ENCODE measurements around the gene CALHM2.
"Not testable (repeated sequence)": the region's sequence is repeated elsewhere in the genome, so short reads cannot be mapped to it uniquely, and the experiment has no call there.

The CALHM2 gene

GRCh38 chr10:103440416-103440815 is 11.8 kb downstream of the CALHM2 start:
- 94 to 98% methylated on average over 11 to 14 of the region's 14 CpGs for WGBS, 2 experiments (ENCODE audit: insufficient coverage in 2 of 2)
- H3K4me1 ChIP-seq (ENCODE audit: control insufficient read depth, insufficient read depth, low read length, poor library complexity, severe bottlenecking) = peaks cover 14% of the 10 kb centered on the region
- no peak overlapping the region for H3K27ac ChIP-seq (ENCODE audit: low read depth, low read length, severe bottlenecking)
- H3K36me3 ChIP-seq (ENCODE audit: control insufficient read depth, insufficient read depth, low read length) = peaks cover 96% of the 10 kb centered on the region
- no peak overlapping the region for H3K4me3 ChIP-seq (ENCODE audit: extremely low read depth, insufficient read depth, low read length, poor library complexity, severe bottlenecking)
- no peaks in the 10 kb centered on the region for H3K9me3 ChIP-seq (ENCODE audit: control insufficient read depth, low read length)

GRCh38 chr10:103439776-103440175 is 12.4 kb downstream of the CALHM2 start:
- no peak overlapping the region for H3K4me3 ChIP-seq (ENCODE audit: extremely low read depth, insufficient read depth, low read length, poor library complexity, severe bottlenecking)
- peaks cover 14% of the 10 kb centered on the region for H3K4me1 ChIP-seq (ENCODE audit: control insufficient read depth, insufficient read depth, low read length, poor library complexity, severe bottlenecking)
- H3K9me3 ChIP-seq (ENCODE audit: control insufficient read depth, low read length) = no peaks in the 10 kb centered on the region
- H3K36me3 ChIP-seq (ENCODE audit: control insufficient read depth, insufficient read depth, low read length) = peaks cover 93% of the 10 kb centered on the region
- 90% methylated on average over 3 of the region's 4 CpGs; no CpG with 5 or more reads in 1 of the 2 experiments for WGBS, 2 experiments (ENCODE audit: insufficient coverage in 2 of 2)
- no peak overlapping the region for H3K27ac ChIP-seq (ENCODE audit: low read depth, low read length, severe bottlenecking)

GRCh38 chr10:103433858-103434257 is 18.3 kb downstream of the CALHM2 start:
- H3K9me3 ChIP-seq (ENCODE audit: control insufficient read depth, low read length) = no peaks in the 10 kb centered on the region
- H3K36me3 ChIP-seq (ENCODE audit: control insufficient read depth, insufficient read depth, low read length) = peaks cover 92% of the 10 kb centered on the region
- no peak overlapping the region for H3K4me3 ChIP-seq (ENCODE audit: extremely low read depth, insufficient read depth, low read length, poor library complexity, severe bottlenecking)
- H3K27ac ChIP-seq (ENCODE audit: low read depth, low read length, severe bottlenecking) = no peak overlapping the region
- WGBS, 2 experiments (ENCODE audit: insufficient coverage in 2 of 2) = 100% methylated on average over 1 of the region's 2 CpGs; no CpG with 5 or more reads in 1 of the 2 experiments
- H3K4me1 ChIP-seq (ENCODE audit: control insufficient read depth, insufficient read depth, low read length, poor library complexity, severe bottlenecking) = no peaks in the 10 kb centered on the region

- H3K4me1 ChIP-seq (ENCODE audit: control insufficient read depth, insufficient read depth, low read length, poor library complexity, severe bottlenecking) = no peaks in the 10 kb centered on the region
- no peak overlapping the region for H3K27ac ChIP-seq (ENCODE audit: low read depth, low read length, severe bottlenecking)
- H3K4me3 ChIP-seq (ENCODE audit: extremely low read depth, insufficient read depth, low read length, poor library complexity, severe bottlenecking) = no peak overlapping the region
- H3K9me3 ChIP-seq (ENCODE audit: control insufficient read depth, low read length) = no peaks in the 10 kb centered on the region
- peaks cover 93% of the 10 kb centered on the region for H3K36me3 ChIP-seq (ENCODE audit: control insufficient read depth, insufficient read depth, low read length)
- WGBS, 2 experiments (ENCODE audit: insufficient coverage in 2 of 2) = 94 to 98% methylated on average over 8 of the region's 8 CpGs
Measured at GRCh38 chr10:103431902-103432301, 20.3 kb downstream of the CALHM2 start.

GRCh38 chr10:103429647-103430046 is 22.5 kb downstream of the CALHM2 start:
- H3K27ac ChIP-seq (ENCODE audit: low read depth, low read length, severe bottlenecking) = no peak overlapping the region
- H3K4me1 ChIP-seq (ENCODE audit: control insufficient read depth, insufficient read depth, low read length, poor library complexity, severe bottlenecking) = no peaks in the 10 kb centered on the region
- no peak overlapping the region for H3K4me3 ChIP-seq (ENCODE audit: extremely low read depth, insufficient read depth, low read length, poor library complexity, severe bottlenecking)
- 90 to 100% methylated on average over 3 to 4 of the region's 5 CpGs for WGBS, 2 experiments (ENCODE audit: insufficient coverage in 2 of 2)
- no peaks in the 10 kb centered on the region for H3K9me3 ChIP-seq (ENCODE audit: control insufficient read depth, low read length)
- H3K36me3 ChIP-seq (ENCODE audit: control insufficient read depth, insufficient read depth, low read length) = peaks cover 96% of the 10 kb centered on the region

GRCh38 chr10:103428989-103429643 is 23.1 kb downstream of the CALHM2 start:
- Histone ChIP-seq H3K4me3 (ENCODE audit: extremely low read depth, insufficient read depth, low read length, poor library complexity, severe bottlenecking) (no peak overlapping the region), H3K36me3 (ENCODE audit: control insufficient read depth, insufficient read depth, low read length) (peaks cover 96% of the 10 kb centered on the region), H3K27ac (ENCODE audit: low read depth, low read length, severe bottlenecking) (no peak overlapping the region), H3K9me3 (ENCODE audit: control insufficient read depth, low read length) (no peaks in the 10 kb centered on the region), H3K4me1 (ENCODE audit: control insufficient read depth, insufficient read depth, low read length, poor library complexity, severe bottlenecking) (no peaks in the 10 kb centered on the region)
- 100% methylated on average over 3 to 4 of the region's 5 CpGs for WGBS, 2 experiments (ENCODE audit: insufficient coverage in 2 of 2)

- Histone ChIP-seq H3K4me3 (ENCODE audit: extremely low read depth, insufficient read depth, low read length, poor library complexity, severe bottlenecking) (no peak overlapping the region), H3K27ac (ENCODE audit: low read depth, low read length, severe bottlenecking) (no peak overlapping the region), H3K36me3 (ENCODE audit: control insufficient read depth, insufficient read depth, low read length) (peaks cover 96% of the 10 kb centered on the region), H3K9me3 (ENCODE audit: control insufficient read depth, low read length) (no peaks in the 10 kb centered on the region), H3K4me1 (ENCODE audit: control insufficient read depth, insufficient read depth, low read length, poor library complexity, severe bottlenecking) (no peaks in the 10 kb centered on the region)
- 88 to 100% methylated on average over 7 to 9 of the region's 9 CpGs for WGBS, 2 experiments (ENCODE audit: insufficient coverage in 2 of 2)
Measured at GRCh38 chr10:103427866-103428265, 24.3 kb downstream of the CALHM2 start.

GRCh38 chr10:103423748-103424147 is 28.4 kb downstream of the CALHM2 start:
- H3K4me1 ChIP-seq (ENCODE audit: control insufficient read depth, insufficient read depth, low read length, poor library complexity, severe bottlenecking) = no peaks in the 10 kb centered on the region
- no peak overlapping the region for H3K4me3 ChIP-seq (ENCODE audit: extremely low read depth, insufficient read depth, low read length, poor library complexity, severe bottlenecking)
- no peaks in the 10 kb centered on the region for H3K9me3 ChIP-seq (ENCODE audit: control insufficient read depth, low read length)
- H3K27ac ChIP-seq (ENCODE audit: low read depth, low read length, severe bottlenecking) = no peak overlapping the region
- peaks cover 96% of the 10 kb centered on the region for H3K36me3 ChIP-seq (ENCODE audit: control insufficient read depth, insufficient read depth, low read length)
- WGBS, 2 experiments (ENCODE audit: insufficient coverage in 2 of 2) = 88 to 100% methylated on average over 2 to 3 of the region's 5 CpGs

GRCh38 chr10:103419101-103419500 is 33.1 kb downstream of the CALHM2 start:
- 91 to 94% methylated on average over 4 of the region's 4 CpGs for WGBS, 2 experiments (ENCODE audit: insufficient coverage in 2 of 2)
- Histone ChIP-seq H3K27ac (ENCODE audit: low read depth, low read length, severe bottlenecking) (no peak overlapping the region), H3K4me3 (ENCODE audit: extremely low read depth, insufficient read depth, low read length, poor library complexity, severe bottlenecking) (no peak overlapping the region), H3K36me3 (ENCODE audit: control insufficient read depth, insufficient read depth, low read length) (peaks cover 96% of the 10 kb centered on the region), H3K9me3 (ENCODE audit: control insufficient read depth, low read length) (no peaks in the 10 kb centered on the region), H3K4me1 (ENCODE audit: control insufficient read depth, insufficient read depth, low read length, poor library complexity, severe bottlenecking) (no peaks in the 10 kb centered on the region)

GRCh38 chr10:103417601-103418000 is 34.6 kb downstream of the CALHM2 start:
- Histone ChIP-seq H3K4me3 (ENCODE audit: extremely low read depth, insufficient read depth, low read length, poor library complexity, severe bottlenecking) (no peak overlapping the region), H3K4me1 (ENCODE audit: control insufficient read depth, insufficient read depth, low read length, poor library complexity, severe bottlenecking) (no peaks in the 10 kb centered on the region), H3K27ac (ENCODE audit: low read depth, low read length, severe bottlenecking) (no peak overlapping the region), H3K36me3 (ENCODE audit: control insufficient read depth, insufficient read depth, low read length) (peaks cover 96% of the 10 kb centered on the region), H3K9me3 (ENCODE audit: control insufficient read depth, low read length) (no peaks in the 10 kb centered on the region)
- WGBS, 2 experiments (ENCODE audit: insufficient coverage in 2 of 2) = 97 to 98% methylated on average over 3 to 5 of the region's 5 CpGs

- not testable (repeated sequence) for H3K4me1 ChIP-seq (ENCODE audit: control insufficient read depth, insufficient read depth, low read length, poor library complexity, severe bottlenecking); H3K27ac ChIP-seq (ENCODE audit: low read depth, low read length, severe bottlenecking); H3K9me3 ChIP-seq (ENCODE audit: control insufficient read depth, low read length); H3K4me3 ChIP-seq (ENCODE audit: extremely low read depth, insufficient read depth, low read length, poor library complexity, severe bottlenecking)
- 85 to 92% methylated on average over 2 to 5 of the region's 5 CpGs for WGBS, 2 experiments (ENCODE audit: insufficient coverage in 2 of 2)
- peaks cover 95% of the 10 kb centered on the region for H3K36me3 ChIP-seq (ENCODE audit: control insufficient read depth, insufficient read depth, low read length)
Measured at GRCh38 chr10:103417148-103417469, 35.1 kb downstream of the CALHM2 start.
